ENCODE results near the gene GNAT2. TPM values are rescaled to one million over a fixed set of nuclear protein-coding genes. Genes with fewer than 3 reads are reported as not detected.

Gene GNAT2
- total and polyA plus RNA-seq, 2 experiments from 2014 or later, result not detected

GRCh38 chr1:109631513-109632505 lies 12.4 kb upstream of the GNAT2 start:
- DNase-seq (ENCODE audit: low read depth in 1 of 2, low spot score in 1 of 2), result no peak
- no peak overlapping the region for H3K4me3 ChIP-seq
- no peaks in the 10 kb centered on the region for H3K9me3 ChIP-seq (ENCODE audit: low read depth)
- H3K27me3 ChIP-seq, result no peaks in the 10 kb centered on the region
- H3K36me3 ChIP-seq, result peaks cover 11% of the 10 kb centered on the region
- H3K27ac ChIP-seq, result no peak overlapping the region
- no peak for TF ChIP-seq CTCF (IDR thresholded peaks at IDR 0.05; ENCODE audit: low read depth, low read length)
- peaks cover 8% of the 10 kb centered on the region for H3K4me1 ChIP-seq (ENCODE audit: low read depth)

- Histone ChIP-seq H3K9me3 (ENCODE audit: low read depth) (no peaks in the 10 kb centered on the region), H3K27me3 (no peaks in the 10 kb centered on the region), H3K27ac (no peak overlapping the region), H3K4me1 (ENCODE audit: low read depth) (peaks cover 4% of the 10 kb centered on the region), H3K4me3 (no peak overlapping the region), H3K36me3 (peaks cover 11% of the 10 kb centered on the region)
- DNase-seq (ENCODE audit: low read depth in 1 of 2, low spot score in 1 of 2), result no peak
- no peak for TF ChIP-seq CTCF (IDR thresholded peaks at IDR 0.05; ENCODE audit: low read depth, low read length)
Measured at GRCh38 chr1:109630898-109631512, 11.6 kb upstream of the GNAT2 start.

GRCh38 chr1:109630081-109630897 lies 10.9 kb upstream of the GNAT2 start:
- no peaks in the 10 kb centered on the region for H3K4me1 ChIP-seq (ENCODE audit: low read depth)
- H3K9me3 ChIP-seq (ENCODE audit: low read depth), result no peaks in the 10 kb centered on the region
- no peak overlapping the region for H3K4me3 ChIP-seq
- peaks cover 11% of the 10 kb centered on the region for H3K36me3 ChIP-seq
- DNase-seq (ENCODE audit: low read depth in 1 of 2, low spot score in 1 of 2), result peak in 1 of 2 donors; percentile 45
- no peak for TF ChIP-seq CTCF (IDR thresholded peaks at IDR 0.05; ENCODE audit: low read depth, low read length)
- H3K27me3 ChIP-seq, result no peaks in the 10 kb centered on the region
- H3K27ac ChIP-seq, result no peak overlapping the region

GRCh38 chr1:109629372-109630030 lies 10.1 kb upstream of the GNAT2 start:
- no peak for DNase-seq (ENCODE audit: low read depth in 1 of 2, low spot score in 1 of 2)
- Histone ChIP-seq H3K9me3 (ENCODE audit: low read depth) (no peaks in the 10 kb centered on the region), H3K27ac (no peak overlapping the region), H3K36me3 (peaks cover 11% of the 10 kb centered on the region), H3K27me3 (no peaks in the 10 kb centered on the region), H3K4me1 (ENCODE audit: low read depth) (no peaks in the 10 kb centered on the region), H3K4me3 (no peak overlapping the region)
- no peak for TF ChIP-seq CTCF (IDR thresholded peaks at IDR 0.05; ENCODE audit: low read depth, low read length)

Data from cardiac muscle cell (in vitro differentiated cells and primary cell).